ENCODE results near the gene ARHGAP30.
"Not testable (repeated sequence)": the region's sequence is repeated elsewhere in the genome, so short reads cannot be mapped to it uniquely, and the experiment has no call there.

Gene ARHGAP30

GRCh38 chr1:161071886-161072371, 2.2 kb upstream of the ARHGAP30 start:
- peak; percentile 48 for DNase-seq (ENCODE audit: low spot score)

GRCh38 chr1:161070761-161071160, 1.1 kb upstream of the ARHGAP30 start:
- DNase-seq (ENCODE audit: low spot score), result no peak

GRCh38 chr1:161069241-161069640, 450 bp downstream of the ARHGAP30 start:
- no peak for DNase-seq (ENCODE audit: low spot score)

- DNase-seq (ENCODE audit: low spot score), result peak; percentile 83
Measured at GRCh38 chr1:161068306-161069234, 1.1 kb downstream of the ARHGAP30 start.

- peak; percentile 36 for DNase-seq (ENCODE audit: low spot score)
Measured at GRCh38 chr1:161066694-161067093, 3.0 kb downstream of the ARHGAP30 start.

GRCh38 chr1:161065681-161066080, 4.0 kb downstream of the ARHGAP30 start:
- DNase-seq (ENCODE audit: low spot score), result not testable (repeated sequence)

GRCh38 chr1:161063936-161064335, 5.8 kb downstream of the ARHGAP30 start:
- not testable (repeated sequence) for DNase-seq (ENCODE audit: low spot score)

GRCh38 chr1:161061419-161061818, 8.3 kb downstream of the ARHGAP30 start:
- DNase-seq (ENCODE audit: low spot score), result no peak

GRCh38 chr1:161059293-161059692, 10.4 kb downstream of the ARHGAP30 start:
- DNase-seq (ENCODE audit: low spot score), result no peak

GRCh38 chr1:161054805-161055204, 14.9 kb downstream of the ARHGAP30 start:
- DNase-seq (ENCODE audit: low spot score), result no peak

- no peak for DNase-seq (ENCODE audit: low spot score)
Measured at GRCh38 chr1:161054232-161054631, 15.5 kb downstream of the ARHGAP30 start.

- DNase-seq (ENCODE audit: low spot score), result no peak
Measured at GRCh38 chr1:161052899-161053298, 16.8 kb downstream of the ARHGAP30 start.

GRCh38 chr1:161051219-161051618, 18.5 kb downstream of the ARHGAP30 start:
- DNase-seq (ENCODE audit: low spot score), result no peak

- no peak for DNase-seq (ENCODE audit: low spot score)
Measured at GRCh38 chr1:161048949-161049722, 20.6 kb downstream of the ARHGAP30 start.

- no peak for DNase-seq (ENCODE audit: low spot score)
Measured at GRCh38 chr1:161047436-161048420, 22.0 kb downstream of the ARHGAP30 start.

- DNase-seq (ENCODE audit: low spot score), result no peak
Measured at GRCh38 chr1:161046605-161047228, 23.0 kb downstream of the ARHGAP30 start.

- peak; percentile 94 for DNase-seq (ENCODE audit: low spot score)
Measured at GRCh38 chr1:161045736-161046604, 23.7 kb downstream of the ARHGAP30 start, which contains the start of gene USF1. TSS of gene USF1 (minus strand) at chr1:161045977. CDS start at chr1:161043275, 2,702 bp downstream.

GRCh38 chr1:161044908-161045735, 24.6 kb downstream of the ARHGAP30 start:
- peak; percentile 64 for DNase-seq (ENCODE audit: low spot score)

GRCh38 chr1:161044535-161044907, 25.2 kb downstream of the ARHGAP30 start:
- peak; percentile 65 for DNase-seq (ENCODE audit: low spot score)

Data from CD4-positive, alpha-beta T cell treated with Interleukin-15 for 4 hours (primary cell).